KMS-11 (cell line): ENCODE results near the gene TMEM179.

ENCODE experiments used
- H2AFZ ChIP-seq: fragments of 200-600 bp; sonication (generic); 2 replicates; pipeline ENCODE4 v1.6.1; 2016; ENCODE audit warnings: antibody characterized with exemption, mixed run types, low read depth
- H3K27ac ChIP-seq: fragments of 200-600 bp; sonication (generic); 2 replicates; pipeline ENCODE4 v1.6.1; 2016; ENCODE audit warnings: mild to moderate bottlenecking, mixed run types
- H3K27me3 ChIP-seq: fragments of 200-600 bp; sonication (generic); 2 replicates; pipeline ENCODE4 v1.6.1; 2017; ENCODE audit warnings: mild to moderate bottlenecking, low read depth, mixed run types, moderate library complexity; ENCODE audit not compliant: insufficient read depth
- H3K36me3 ChIP-seq: fragments of 200-600 bp; sonication (generic); 2 replicates; pipeline ENCODE4 v1.6.1; 2017; ENCODE audit warnings: mild to moderate bottlenecking, mixed run types; ENCODE audit not compliant: insufficient read depth
- H3K4me1 ChIP-seq: fragments of 200-600 bp; sonication (generic); 2 replicates; pipeline ENCODE4 v1.6.1; 2016; ENCODE audit warnings: mild to moderate bottlenecking, low read depth, mixed run types; ENCODE audit not compliant: poor library complexity, severe bottlenecking
- H3K4me2 ChIP-seq: fragments of 200-600 bp; sonication (generic); 2 replicates; pipeline ENCODE4 v1.7.0; 2016; ENCODE audit warnings: mild to moderate bottlenecking, mixed run types
- H3K4me3 ChIP-seq: fragments of 200-600 bp; sonication (generic); IDR thresholded peaks from 2 replicates; pipeline ENCODE4 v1.6.1; 2017; ENCODE audit warnings: low read depth, low read length, mixed read lengths; ENCODE audit not compliant: insufficient read depth
- H3K79me2 ChIP-seq: fragments of 200-600 bp; sonication (generic); 2 replicates; pipeline ENCODE4 v1.6.1; 2016; ENCODE audit warnings: low read depth, mixed run types; ENCODE audit not compliant: insufficient read depth
- H3K9ac ChIP-seq: fragments of 200-600 bp; sonication (generic); 2 replicates; pipeline ENCODE4 v1.6.1; 2016; ENCODE audit warnings: mild to moderate bottlenecking, mixed run types
- H4K20me1 ChIP-seq: fragments of 200-600 bp; sonication (generic); 2 replicates; pipeline ENCODE4 v1.6.1; 2016; ENCODE audit warnings: mild to moderate bottlenecking, mixed run types; ENCODE audit not compliant: insufficient read depth
- CTCF ChIP-seq: fragments of 200-600 bp; sonication (generic); conservative IDR thresholded peaks from 2 replicates; pipeline ENCODE4 v1.6.1; 2017; ENCODE audit warnings: low read depth, mild to moderate bottlenecking, antibody characterized with exemption, low read length, moderate library complexity, mixed read lengths

The TMEM179 gene

DNA sequence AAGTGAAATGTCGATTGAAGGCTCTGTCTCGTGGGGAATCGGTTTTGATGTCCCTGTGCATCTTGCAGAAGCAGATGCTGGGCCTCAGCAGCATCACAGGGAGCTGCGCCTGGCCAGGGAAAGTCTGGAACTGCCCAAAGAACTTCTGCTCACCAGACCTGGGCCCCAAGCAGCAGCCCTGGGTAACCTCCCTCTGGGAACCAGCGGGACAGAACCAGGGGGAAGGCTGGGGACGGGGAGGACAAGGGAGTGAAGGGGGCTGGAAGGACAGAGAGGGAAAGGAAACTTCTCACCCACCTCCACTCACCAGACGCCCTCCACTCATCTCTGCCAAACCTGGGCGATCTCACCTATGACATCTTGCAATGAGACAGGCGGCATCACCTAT lies 51.8 kb downstream of the TMEM179 start:
- no peak overlapping the region for H3K4me2 ChIP-seq
- no peaks in the 10 kb centered on the region for H3K79me2 ChIP-seq
- H3K9ac ChIP-seq: no peak overlapping the region
- H2AFZ ChIP-seq: no peak overlapping the region
- no peaks in the 10 kb centered on the region for H4K20me1 ChIP-seq
- H3K27me3 ChIP-seq: peaks cover 49% of the 10 kb centered on the region
- H3K4me1 ChIP-seq: no peaks in the 10 kb centered on the region
- H3K36me3 ChIP-seq: no peaks in the 10 kb centered on the region
- no peak overlapping the region for H3K4me3 ChIP-seq
- no peak overlapping the region for H3K27ac ChIP-seq
- TF ChIP-seq CTCF: no peak

GRCh38 chr14:104551851-104552737 lies 52.5 kb downstream of the TMEM179 start:
- Histone ChIP-seq H3K27me3 (peaks cover 46% of the 10 kb centered on the region), H3K4me1 (no peaks in the 10 kb centered on the region), H3K36me3 (no peaks in the 10 kb centered on the region), H2AFZ (no peak overlapping the region), H3K79me2 (no peaks in the 10 kb centered on the region), H3K4me3 (no peak overlapping the region), H3K4me2 (no peak overlapping the region), H4K20me1 (no peaks in the 10 kb centered on the region), H3K27ac (no peak overlapping the region), H3K9ac (no peak overlapping the region)
- no peak for TF ChIP-seq CTCF

- Histone ChIP-seq H3K4me3 (no peak overlapping the region), H3K27ac (no peak overlapping the region), H3K4me1 (no peaks in the 10 kb centered on the region), H3K79me2 (no peaks in the 10 kb centered on the region), H3K4me2 (no peak overlapping the region), H3K9ac (no peak overlapping the region), H3K36me3 (no peaks in the 10 kb centered on the region), H4K20me1 (no peaks in the 10 kb centered on the region), H2AFZ (no peak overlapping the region), H3K27me3 (peaks cover 46% of the 10 kb centered on the region)
- no peak for TF ChIP-seq CTCF
Measured at GRCh38 chr14:104550861-104551728, 53.5 kb downstream of the TMEM179 start.

GRCh38 chr14:104550340-104550860 lies 54.2 kb downstream of the TMEM179 start:
- H3K4me3 ChIP-seq: no peak overlapping the region

More at GRCh38 chr14:104550340-104550860, 54.2 kb downstream of the TMEM179 start:
- Histone ChIP-seq H3K27me3 (peaks cover 44% of the 10 kb centered on the region), H3K9ac (no peak overlapping the region), H2AFZ (no peak overlapping the region), H4K20me1 (no peaks in the 10 kb centered on the region), H3K4me2 (no peak overlapping the region), H3K36me3 (no peaks in the 10 kb centered on the region), H3K79me2 (no peaks in the 10 kb centered on the region), H3K27ac (no peak overlapping the region), H3K4me1 (no peaks in the 10 kb centered on the region)
- no peak for TF ChIP-seq CTCF
